ENCODE results near the gene ASB10. TPM values are rescaled to one million over a fixed set of nuclear protein-coding genes. Genes with fewer than 3 reads are reported as not detected.

Gene ASB10
- total RNA-seq, 1 donor from 2014 or later, result not detected

- DNase-seq (ENCODE audit: low spot score), result no peak
These were observed 23.2 kb upstream of the ASB10 start, which contains the start of gene H2BK1 for GRCh38 chr7:151210087-151210854. Gene H2BK1, minus strand, starts transcription at chr7:151210488. Its CDS starts 170 bp downstream, at chr7:151210318.

GRCh38 chr7:151209588-151209987, 22.5 kb upstream of the ASB10 start:
- DNase-seq (ENCODE audit: low spot score), result no peak

GRCh38 chr7:151208253-151208862, 21.3 kb upstream of the ASB10 start:
- DNase-seq (ENCODE audit: low spot score), result no peak

GRCh38 chr7:151207804-151208203, 20.8 kb upstream of the ASB10 start:
- no peak for DNase-seq (ENCODE audit: low spot score)

GRCh38 chr7:151207315-151207714, 20.3 kb upstream of the ASB10 start:
- no peak for DNase-seq (ENCODE audit: low spot score)

GRCh38 chr7:151206914-151207313, 19.9 kb upstream of the ASB10 start:
- DNase-seq (ENCODE audit: low spot score), result no peak

GRCh38 chr7:151205730-151206129, 18.7 kb upstream of the ASB10 start:
- no peak for DNase-seq (ENCODE audit: low spot score)

GRCh38 chr7:151204383-151205032, 17.5 kb upstream of the ASB10 start:
- DNase-seq (ENCODE audit: low spot score), result no peak

GRCh38 chr7:151202836-151203235, 15.8 kb upstream of the ASB10 start:
- no peak for DNase-seq (ENCODE audit: low spot score)

GRCh38 chr7:151201751-151202150, 14.7 kb upstream of the ASB10 start:
- no peak for DNase-seq (ENCODE audit: low spot score)

GRCh38 chr7:151201344-151201743, 14.3 kb upstream of the ASB10 start:
- DNase-seq (ENCODE audit: low spot score), result no peak

- DNase-seq (ENCODE audit: low spot score), result no peak
These were observed 12.1 kb upstream of the ASB10 start for GRCh38 chr7:151198945-151199848.

- no peak for DNase-seq (ENCODE audit: low spot score)
These were observed 10.9 kb upstream of the ASB10 start for GRCh38 chr7:151197932-151198331.

GRCh38 chr7:151195616-151196450, 8.8 kb upstream of the ASB10 start:
- DNase-seq (ENCODE audit: low spot score), result no peak

GRCh38 chr7:151194188-151194587, 7.1 kb upstream of the ASB10 start:
- no peak for DNase-seq (ENCODE audit: low spot score)

- DNase-seq (ENCODE audit: low spot score), result no peak
These were observed 6.3 kb upstream of the ASB10 start for GRCh38 chr7:151193203-151193978.

GRCh38 chr7:151192002-151192539, 5.0 kb upstream of the ASB10 start:
- no peak for DNase-seq (ENCODE audit: low spot score)

GRCh38 chr7:151191544-151191943, 4.5 kb upstream of the ASB10 start:
- DNase-seq (ENCODE audit: low spot score), result no peak

GRCh38 chr7:151189038-151189437, 2.0 kb upstream of the ASB10 start:
- no peak for DNase-seq (ENCODE audit: low spot score)

GRCh38 chr7:151188252-151188542, 1.1 kb upstream of the ASB10 start:
- no peak for DNase-seq (ENCODE audit: low spot score)
